Endometrial microvascular endothelial cells (primary cell): Measurements from ENCODE around the gene MRPL32. TPM values are rescaled to one million over a fixed set of nuclear protein-coding genes. Genes with fewer than 3 reads are reported as not detected.
"Not testable (repeated sequence)": the region's sequence is repeated elsewhere in the genome, so short reads cannot be mapped to it uniquely, and the experiment has no call there.

Experiments
- in situ Hi-C: cut with HindIII; loops from 2 replicates; pipeline ENCODE4 v1.10.0; 2017; ENCODE audit warnings: low sequenced_read_pairs, low pct_unique_long_range_greater_than_20kb; ENCODE audit errors: inconsistent ontology term
- total RNA-seq: library from RNA; depleted of rRNA; stranded (reverse); fragments of >200 nt; gene quantifications from one replicate; pipeline ENCODE4 v1.2.3, GENCODE V29; 2015; ENCODE audit errors: inconsistent ontology term

Gene MRPL32
- total RNA-seq: 89.2 TPM

- in situ Hi-C loops: no loop called here
These were observed at the start of gene MRPL32, which contains the start of gene PSMA2 for GRCh38 chr7:42931834-42932651. TSS of gene MRPL32 (plus strand) at chr7:42932376. CDS start at chr7:42932387, 11 bp downstream. TSS of gene PSMA2 (minus strand) at chr7:42932174. CDS start at chr7:42932158, 16 bp downstream.

- in situ Hi-C loops: no loop called here
These were observed 48.2 kb upstream of the MRPL32 start for GRCh38 chr7:42883950-42884349.

- in situ Hi-C loops: not testable (repeated sequence)
These were observed 47.0 kb upstream of the MRPL32 start for GRCh38 chr7:42885183-42885582.

GRCh38 chr7:42886129-42886528 lies 46.0 kb upstream of the MRPL32 start:
- in situ Hi-C loops: no loop called here

GRCh38 chr7:42886893-42887505 lies 45.2 kb upstream of the MRPL32 start:
- in situ Hi-C loops: no loop called here

GRCh38 chr7:42893346-42894240 lies 38.6 kb upstream of the MRPL32 start:
- in situ Hi-C loops: no loop called here

GRCh38 chr7:42900842-42901241 lies 31.3 kb upstream of the MRPL32 start:
- in situ Hi-C loops: no loop called here

- in situ Hi-C loops: no loop called here
These were observed 29.8 kb upstream of the MRPL32 start for GRCh38 chr7:42902331-42902730.

GRCh38 chr7:42906181-42906580 lies 26.0 kb upstream of the MRPL32 start:
- in situ Hi-C loops: no loop called here

- in situ Hi-C loops: no loop called here
These were observed 24.9 kb upstream of the MRPL32 start for GRCh38 chr7:42907316-42907715.

- in situ Hi-C loops: no loop called here
These were observed 21.9 kb upstream of the MRPL32 start for GRCh38 chr7:42910306-42910705.

GRCh38 chr7:42911454-42912447 lies 20.4 kb upstream of the MRPL32 start, which contains the start of gene C7orf25:
TSS of gene C7orf25 (minus strand) at chr7:42912070. CDS start at chr7:42910900, 1,170 bp downstream.
- in situ Hi-C loops: no loop called here

GRCh38 chr7:42913591-42913990 lies 18.6 kb upstream of the MRPL32 start:
- in situ Hi-C loops: no loop called here

- in situ Hi-C loops: no loop called here
These were observed 18.2 kb upstream of the MRPL32 start for GRCh38 chr7:42914009-42914408.

GRCh38 chr7:42914421-42915045 lies 17.6 kb upstream of the MRPL32 start:
- in situ Hi-C loops: no loop called here

GRCh38 chr7:42915356-42915755 lies 16.8 kb upstream of the MRPL32 start:
- in situ Hi-C loops: no loop called here

- in situ Hi-C loops: no loop called here
These were observed 10.0 kb upstream of the MRPL32 start for GRCh38 chr7:42922017-42922753.
